ENCODE measurements around the gene ZNF217.

GRCh38 chr20:53598140-53599043 is 4.8 kb upstream of the ZNF217 start:
- no peak for TF ChIP-seq CTCF (conservative IDR thresholded peaks at IDR 0.05 in 1 of 2, IDR thresholded peaks at IDR 0.05 in 1 of 2; ENCODE audit: low read depth in 1 of 2, low read length in 2 of 2)
- no peak for TF ChIP-seq EZH2 (IDR thresholded peaks at IDR 0.05; ENCODE audit: low read length, missing control alignments)

Measured in fibroblast of lung (primary cell).